CD4-positive, CD25-positive, alpha-beta regulatory T cell (primary cell): ENCODE results near the gene ADAT3. TPM values are rescaled to one million over a fixed set of nuclear protein-coding genes. Genes with fewer than 3 reads are reported as not detected.
"Not testable (repeated sequence)": the region's sequence is repeated elsewhere in the genome, so short reads cannot be mapped to it uniquely, and the experiment has no call there.

Source experiments
- ATAC-seq, 2 donors: fragments of 150-1000 bp; cut with Tn5 transposase; one replicate each; pipeline ENCODE4 v1.10.0; 2021; ENCODE audit warnings: low read depth in 2 of 2, moderate number of reproducible peaks in 2 of 2, moderate library complexity in 1 of 2
- DNase-seq, 3 donors: peaks; one replicate each; pipeline versions ENCODE4 v3.0.0 to v3.0.0-alpha.2; 2012 to 2022; ENCODE audit warnings: mixed read lengths in 1 of 3
- H3K27ac ChIP-seq: one replicate; pipeline ENCODE4 v1.7.0; 2013; ENCODE audit warnings: mild to moderate bottlenecking, low read length; ENCODE audit not compliant: insufficient read depth, poor library complexity, severe bottlenecking
- H3K27me3 ChIP-seq: one replicate; pipeline ENCODE4 v1.7.0; 2013; ENCODE audit warnings: low read length; ENCODE audit not compliant: control insufficient read depth, insufficient read depth
- H3K36me3 ChIP-seq: one replicate; pipeline ENCODE4 v1.7.0; 2013; ENCODE audit warnings: mild to moderate bottlenecking, low read length, moderate library complexity; ENCODE audit not compliant: control insufficient read depth, insufficient read depth
- H3K4me1 ChIP-seq: 2 replicates; pipeline ENCODE4 v1.7.0; 2013; ENCODE audit warnings: mild to moderate bottlenecking, low read length; ENCODE audit not compliant: insufficient read depth, control insufficient read depth, poor library complexity, severe bottlenecking
- H3K4me3 ChIP-seq: one replicate; pipeline ENCODE4 v1.7.0; 2013; ENCODE audit warnings: low read depth, mild to moderate bottlenecking, low read length, moderate library complexity
- H3K9me3 ChIP-seq, 2 experiments: 1 replicate in 1 of 2; 2 replicates in 1 of 2; pipeline ENCODE4 v1.7.0; 2013; ENCODE audit warnings: low read length in 2 of 2, mild to moderate bottlenecking in 1 of 2, moderate library complexity in 1 of 2; ENCODE audit not compliant: control insufficient read depth in 2 of 2
- H3K27ac Mint-ChIP-seq, 3 donors: one replicate each; pipeline ENCODE4 v1.8.0; 2020 to 2022; ENCODE audit warnings: mild to moderate bottlenecking in 3 of 3, mixed read lengths in 3 of 3, moderate library complexity in 2 of 3
- H3K27me3 Mint-ChIP-seq: one replicate; pipeline ENCODE4 v1.8.0; 2022; ENCODE audit warnings: mild to moderate bottlenecking, mixed read lengths
- H3K36me3 Mint-ChIP-seq: one replicate; pipeline ENCODE4 v1.8.0; 2020; ENCODE audit warnings: mixed read lengths
- H3K4me1 Mint-ChIP-seq, 4 donors: one replicate each; pipeline ENCODE4 v1.8.0; 2020 to 2022; ENCODE audit warnings: mixed read lengths in 4 of 4, mild to moderate bottlenecking in 1 of 4
- H3K4me3 Mint-ChIP-seq, 4 donors: one replicate each; pipeline ENCODE4 v1.8.0; 2020 to 2022; ENCODE audit warnings: mild to moderate bottlenecking in 4 of 4, mixed read lengths in 4 of 4, moderate library complexity in 3 of 4
- H3K9me3 Mint-ChIP-seq, 7 donors: one replicate each; pipeline ENCODE4 v1.8.0; 2020 to 2022; ENCODE audit warnings: mixed read lengths in 7 of 7, mild to moderate bottlenecking in 3 of 7, moderate library complexity in 2 of 7
- polyA plus RNA-seq, 4 donors: library from polyadenylated mRNA; unstranded; fragments of 300-500 nt; fragmentation: Illumina TruSeq; gene quantifications; one replicate each; pipeline ENCODE4 v1.2.3, GENCODE V29; 2021
- total RNA-seq: library from RNA; stranded (reverse); gene quantifications from one replicate; pipeline ENCODE4 v1.2.3, GENCODE V29; 2022

ADAT3 gene
- total and polyA plus RNA-seq, 5 donors from 2014 or later = 4.4 to 8.8 (median 6.3) TPM

- DNase-seq (no peak), ATAC-seq (no peak)
- Histone ChIP-seq H3K4me3 (peak overlapping the region; percentile 76), H3K9me3 (no peaks in the 10 kb centered on the region), H3K27me3 (no peaks in the 10 kb centered on the region), H3K27ac (peak overlapping the region; percentile 90), H3K4me1 (peaks cover 44% of the 10 kb centered on the region), H3K36me3 (peaks cover 2% of the 10 kb centered on the region)
- Mint-ChIP-seq H3K4me3 (peak overlapping the region; percentile 96 to 100 (median 100)), H3K27me3 (peaks cover 4% of the 10 kb centered on the region), H3K27ac (peak overlapping the region; percentile 98 to 100 (median 99)), H3K36me3 (peaks cover 15% of the 10 kb centered on the region), H3K9me3 (no peaks in the 10 kb centered on the region), H3K4me1 (peaks cover 0 to 44% (median 23%) of the 10 kb centered on the region in 4 donors)
These were observed 22.2 kb upstream of the ADAT3 start for GRCh38 chr19:1882786-1883692.

- no peaks in the 10 kb centered on the region for H3K9me3 Mint-ChIP-seq
- H3K27ac Mint-ChIP-seq = peak overlapping the region; percentile 98 to 100 (median 99)
- peak overlapping the region; percentile 96 to 100 (median 100) for H3K4me3 Mint-ChIP-seq
- H3K4me1 Mint-ChIP-seq = peaks cover 0 to 44% (median 23%) of the 10 kb centered on the region in 4 donors
- ATAC-seq (no peak), DNase-seq (no peak)
- peak overlapping the region; percentile 76 for H3K4me3 ChIP-seq
- no peaks in the 10 kb centered on the region for H3K27me3 ChIP-seq
- peaks cover 4% of the 10 kb centered on the region for H3K27me3 Mint-ChIP-seq
- H3K27ac ChIP-seq = peak overlapping the region; percentile 90
- H3K9me3 ChIP-seq = no peaks in the 10 kb centered on the region
- peaks cover 44% of the 10 kb centered on the region for H3K4me1 ChIP-seq
- peaks cover 15% of the 10 kb centered on the region for H3K36me3 Mint-ChIP-seq
- peaks cover 2% of the 10 kb centered on the region for H3K36me3 ChIP-seq
These were observed 21.4 kb upstream of the ADAT3 start for GRCh38 chr19:1883784-1884183.

GRCh38 chr19:1884291-1884718, 20.9 kb upstream of the ADAT3 start:
- ATAC-seq (no peak), DNase-seq (no peak)
- H3K4me3 ChIP-seq = peak overlapping the region; percentile 76
- Mint-ChIP-seq H3K4me3 (peak overlapping the region; percentile 96 to 100 (median 100)), H3K27me3 (peaks cover 4% of the 10 kb centered on the region), H3K27ac (peak overlapping the region; percentile 98 to 100 (median 99)), H3K36me3 (peaks cover 15% of the 10 kb centered on the region), H3K4me1 (peaks cover 0 to 44% (median 23%) of the 10 kb centered on the region in 4 donors), H3K9me3 (no peaks in the 10 kb centered on the region)
- H3K27me3 ChIP-seq = no peaks in the 10 kb centered on the region
- peaks cover 2% of the 10 kb centered on the region for H3K36me3 ChIP-seq
- H3K27ac ChIP-seq = peak overlapping the region; percentile 90
- H3K4me1 ChIP-seq = peaks cover 44% of the 10 kb centered on the region
- H3K9me3 ChIP-seq = no peaks in the 10 kb centered on the region

GRCh38 chr19:1884719-1885334, 20.4 kb upstream of the ADAT3 start:
- H3K9me3 ChIP-seq = no peaks in the 10 kb centered on the region
- peak overlapping the region; percentile 76 for H3K4me3 ChIP-seq
- no peak for ATAC-seq
- Mint-ChIP-seq H3K27ac (peak overlapping the region; percentile 91 to 100 (median 99)), H3K4me1 (peaks cover 0 to 44% (median 23%) of the 10 kb centered on the region in 4 donors), H3K4me3 (peak overlapping the region; percentile 96 to 100 (median 100)), H3K27me3 (peaks cover 4% of the 10 kb centered on the region), H3K36me3 (peaks cover 15% of the 10 kb centered on the region), H3K9me3 (no peaks in the 10 kb centered on the region)
- no peak for DNase-seq
- H3K27ac ChIP-seq = peak overlapping the region; percentile 90
- peaks cover 2% of the 10 kb centered on the region for H3K36me3 ChIP-seq
- H3K4me1 ChIP-seq = peaks cover 44% of the 10 kb centered on the region
- no peaks in the 10 kb centered on the region for H3K27me3 ChIP-seq

GRCh38 chr19:1885398-1886119, 19.6 kb upstream of the ADAT3 start, which contains the start of gene ABHD17A:
TSS of gene ABHD17A (minus strand) at chr19:1885496. CDS start at chr19:1881566, 3,930 bp downstream.
- H3K27ac Mint-ChIP-seq = peak within 1 kb of the TSS; percentile 91 to 100 (median 99)
- peaks cover 15% of the 10 kb centered on the region for H3K36me3 Mint-ChIP-seq
- H3K4me1 Mint-ChIP-seq = peaks cover 0 to 40% (median 23%) of the 10 kb centered on the region in 4 donors
- H3K27ac ChIP-seq = peak within 1 kb of the TSS; percentile 90
- H3K27me3 ChIP-seq, H3K36me3 ChIP-seq, H3K9me3 Mint-ChIP-seq, H3K27me3 Mint-ChIP-seq, H3K9me3 ChIP-seq: not testable (repeated sequence)
- ATAC-seq (peak; percentile 83 to 88), DNase-seq (peak; percentile 91 to 95 (median 93))
- H3K4me1 ChIP-seq = peaks cover 38% of the 10 kb centered on the region
- H3K4me3 Mint-ChIP-seq = peak within 1 kb of the TSS; percentile 96 to 100 (median 100)
- H3K4me3 ChIP-seq = peak within 1 kb of the TSS; percentile 76

- H3K27ac Mint-ChIP-seq = peak overlapping the region in 1 of 3 donors; percentile 76
- DNase-seq, H3K4me3 ChIP-seq, H3K9me3 Mint-ChIP-seq, H3K27me3 ChIP-seq, H3K27ac ChIP-seq, H3K9me3 ChIP-seq, H3K27me3 Mint-ChIP-seq, ATAC-seq, H3K36me3 ChIP-seq: not testable (repeated sequence)
- H3K4me3 Mint-ChIP-seq = peak overlapping the region in 1 of 4 donors; percentile 41
- peaks cover 33% of the 10 kb centered on the region for H3K4me1 ChIP-seq
- peaks cover 0 to 36% (median 23%) of the 10 kb centered on the region in 4 donors for H3K4me1 Mint-ChIP-seq
- peaks cover 15% of the 10 kb centered on the region for H3K36me3 Mint-ChIP-seq
These were observed 18.8 kb upstream of the ADAT3 start for GRCh38 chr19:1886360-1886759.

- Mint-ChIP-seq H3K4me1 (peaks cover 0 to 22% (median 15%) of the 10 kb centered on the region in 4 donors), H3K27ac (no peak overlapping the region), H3K27me3 (no peaks in the 10 kb centered on the region), H3K36me3 (peaks cover 10% of the 10 kb centered on the region), H3K9me3 (no peaks in the 10 kb centered on the region), H3K4me3 (peak overlapping the region in 1 of 4 donors; percentile 22)
- Histone ChIP-seq H3K36me3 (no peaks in the 10 kb centered on the region), H3K27ac (no peak overlapping the region), H3K4me3 (no peak overlapping the region), H3K4me1 (peaks cover 15% of the 10 kb centered on the region), H3K27me3 (no peaks in the 10 kb centered on the region), H3K9me3 (no peaks in the 10 kb centered on the region)
- no peak for DNase-seq
- ATAC-seq = no peak
These were observed 16.8 kb upstream of the ADAT3 start for GRCh38 chr19:1888385-1888784.
